Skeletal muscle satellite cell (primary cell): ENCODE data around the gene MAGI2.

ENCODE experiments used
- H3K27me3 ChIP-seq: 2 replicates; pipeline ENCODE4 v1.7.0; 2013; ENCODE audit warnings: low read length; ENCODE audit not compliant: control insufficient read depth, insufficient read depth
- H3K36me3 ChIP-seq: 2 replicates; pipeline ENCODE4 v1.7.0; 2013; ENCODE audit warnings: mild to moderate bottlenecking, control low read depth, low read length; ENCODE audit not compliant: insufficient read depth
- H3K4me1 ChIP-seq: 2 replicates; pipeline ENCODE4 v1.7.0; 2013; ENCODE audit warnings: low read length; ENCODE audit not compliant: control insufficient read depth, insufficient read depth
- H3K4me2 ChIP-seq: 2 replicates; pipeline ENCODE4 v1.7.0; 2013; ENCODE audit warnings: mild to moderate bottlenecking, low read length
- H3K4me3 ChIP-seq: 2 replicates; pipeline ENCODE4 v1.7.0; 2013; ENCODE audit warnings: low read length
- H3K9ac ChIP-seq: 2 replicates; pipeline ENCODE4 v1.7.0; 2013; ENCODE audit warnings: mild to moderate bottlenecking, low read depth, low read length, moderate library complexity
- H3K9me3 ChIP-seq: replicated peaks from 2 replicates; pipeline ENCODE4 v1.7.0; 2013; ENCODE audit warnings: mild to moderate bottlenecking, control low read depth, low read length

Gene MAGI2

GRCh38 chr7:79301419-79301818 lies 152.0 kb downstream of the MAGI2 start:
- no peaks in the 10 kb centered on the region for H3K27me3 ChIP-seq
- no peak overlapping the region for H3K4me3 ChIP-seq
- no peaks in the 10 kb centered on the region for H3K4me1 ChIP-seq
- H3K4me2 ChIP-seq = no peak overlapping the region
- no peaks in the 10 kb centered on the region for H3K9me3 ChIP-seq
- no peak overlapping the region for H3K9ac ChIP-seq
- H3K36me3 ChIP-seq = no peaks in the 10 kb centered on the region

GRCh38 chr7:79300573-79300972 lies 152.9 kb downstream of the MAGI2 start:
- no peak overlapping the region for H3K9ac ChIP-seq
- no peaks in the 10 kb centered on the region for H3K36me3 ChIP-seq
- H3K27me3 ChIP-seq = no peaks in the 10 kb centered on the region

GRCh38 chr7:79298145-79298760 lies 155.2 kb downstream of the MAGI2 start:
- H3K9me3 ChIP-seq = no peaks in the 10 kb centered on the region

More at GRCh38 chr7:79300573-79300972, 152.9 kb downstream of the MAGI2 start:
- H3K4me2 ChIP-seq = no peak overlapping the region
- H3K4me3 ChIP-seq = no peak overlapping the region
- H3K4me1 ChIP-seq = no peaks in the 10 kb centered on the region
- no peaks in the 10 kb centered on the region for H3K9me3 ChIP-seq

GRCh38 chr7:79296553-79297320 lies 156.7 kb downstream of the MAGI2 start:
- Histone ChIP-seq H3K9me3 (no peaks in the 10 kb centered on the region), H3K36me3 (no peaks in the 10 kb centered on the region), H3K4me1 (peaks cover 26% of the 10 kb centered on the region), H3K9ac (no peak overlapping the region), H3K4me2 (no peak overlapping the region), H3K27me3 (no peaks in the 10 kb centered on the region), H3K4me3 (no peak overlapping the region)

More at GRCh38 chr7:79298145-79298760, 155.2 kb downstream of the MAGI2 start:
- Histone ChIP-seq H3K36me3 (no peaks in the 10 kb centered on the region), H3K4me2 (no peak overlapping the region), H3K27me3 (no peaks in the 10 kb centered on the region), H3K4me3 (no peak overlapping the region), H3K9ac (no peak overlapping the region), H3K4me1 (peaks cover 10% of the 10 kb centered on the region)

GRCh38 chr7:79293655-79294142 lies 159.8 kb downstream of the MAGI2 start:
- H3K36me3 ChIP-seq = no peaks in the 10 kb centered on the region
- H3K27me3 ChIP-seq = no peaks in the 10 kb centered on the region
- peaks cover 45% of the 10 kb centered on the region for H3K4me1 ChIP-seq
- no peaks in the 10 kb centered on the region for H3K9me3 ChIP-seq
- no peak overlapping the region for H3K4me2 ChIP-seq
- no peak overlapping the region for H3K4me3 ChIP-seq
- H3K9ac ChIP-seq = no peak overlapping the region

- no peaks in the 10 kb centered on the region for H3K9me3 ChIP-seq
- peaks cover 46% of the 10 kb centered on the region for H3K4me1 ChIP-seq
- H3K36me3 ChIP-seq = no peaks in the 10 kb centered on the region
- H3K4me3 ChIP-seq = no peak overlapping the region
- peak overlapping the region; percentile 11 for H3K9ac ChIP-seq
- peak overlapping the region; percentile 8 for H3K4me2 ChIP-seq
- no peaks in the 10 kb centered on the region for H3K27me3 ChIP-seq
Observed at GRCh38 chr7:79292834-79293233, 160.6 kb downstream of the MAGI2 start.

GRCh38 chr7:79291498-79291865 lies 162.0 kb downstream of the MAGI2 start:
- Histone ChIP-seq H3K4me3 (no peak overlapping the region), H3K9ac (no peak overlapping the region), H3K36me3 (no peaks in the 10 kb centered on the region), H3K9me3 (no peaks in the 10 kb centered on the region), H3K4me1 (peaks cover 46% of the 10 kb centered on the region), H3K27me3 (no peaks in the 10 kb centered on the region), H3K4me2 (peak overlapping the region; percentile 28)

- H3K27me3 ChIP-seq = no peaks in the 10 kb centered on the region
- H3K4me1 ChIP-seq = peaks cover 46% of the 10 kb centered on the region
- no peaks in the 10 kb centered on the region for H3K36me3 ChIP-seq
- no peaks in the 10 kb centered on the region for H3K9me3 ChIP-seq
- H3K4me2 ChIP-seq = peak overlapping the region; percentile 28
- H3K4me3 ChIP-seq = no peak overlapping the region
- no peak overlapping the region for H3K9ac ChIP-seq
Observed at GRCh38 chr7:79290841-79291497, 162.5 kb downstream of the MAGI2 start.

- no peaks in the 10 kb centered on the region for H3K27me3 ChIP-seq
- H3K4me2 ChIP-seq = no peak overlapping the region
- no peak overlapping the region for H3K9ac ChIP-seq
- H3K9me3 ChIP-seq = no peaks in the 10 kb centered on the region
- H3K4me3 ChIP-seq = no peak overlapping the region
- H3K4me1 ChIP-seq = peaks cover 52% of the 10 kb centered on the region
- H3K36me3 ChIP-seq = no peaks in the 10 kb centered on the region
Observed at GRCh38 chr7:79290398-79290797, 163.1 kb downstream of the MAGI2 start.

GRCh38 chr7:79288655-79289054 lies 164.8 kb downstream of the MAGI2 start:
- no peaks in the 10 kb centered on the region for H3K27me3 ChIP-seq
- H3K9me3 ChIP-seq = no peaks in the 10 kb centered on the region
- peaks cover 62% of the 10 kb centered on the region for H3K4me1 ChIP-seq
- H3K36me3 ChIP-seq = no peaks in the 10 kb centered on the region
- H3K4me3 ChIP-seq = no peak overlapping the region
- no peak overlapping the region for H3K9ac ChIP-seq
- no peak overlapping the region for H3K4me2 ChIP-seq

- Histone ChIP-seq H3K9me3 (no peaks in the 10 kb centered on the region), H3K4me2 (no peak overlapping the region), H3K4me3 (no peak overlapping the region), H3K9ac (no peak overlapping the region), H3K27me3 (no peaks in the 10 kb centered on the region), H3K36me3 (no peaks in the 10 kb centered on the region), H3K4me1 (peaks cover 62% of the 10 kb centered on the region)
Observed at GRCh38 chr7:79287981-79288380, 165.5 kb downstream of the MAGI2 start.
